ENCODE results near the gene NECAB2.

Gene NECAB2

GRCh38 chr16:84026606-84027005, 58.6 kb downstream of the NECAB2 start:
- no peak for DNase-seq (ENCODE audit: low spot score)

- DNase-seq (ENCODE audit: low spot score), result no peak
Observed at GRCh38 chr16:84027625-84028024, 59.6 kb downstream of the NECAB2 start.

GRCh38 chr16:84029297-84030047, 61.4 kb downstream of the NECAB2 start:
- no peak for DNase-seq (ENCODE audit: low spot score)

- no peak for DNase-seq (ENCODE audit: low spot score)
Observed at GRCh38 chr16:84031556-84031955, 63.5 kb downstream of the NECAB2 start.

GRCh38 chr16:84032458-84033178, 64.6 kb downstream of the NECAB2 start:
- no peak for DNase-seq (ENCODE audit: low spot score)

DNA sequence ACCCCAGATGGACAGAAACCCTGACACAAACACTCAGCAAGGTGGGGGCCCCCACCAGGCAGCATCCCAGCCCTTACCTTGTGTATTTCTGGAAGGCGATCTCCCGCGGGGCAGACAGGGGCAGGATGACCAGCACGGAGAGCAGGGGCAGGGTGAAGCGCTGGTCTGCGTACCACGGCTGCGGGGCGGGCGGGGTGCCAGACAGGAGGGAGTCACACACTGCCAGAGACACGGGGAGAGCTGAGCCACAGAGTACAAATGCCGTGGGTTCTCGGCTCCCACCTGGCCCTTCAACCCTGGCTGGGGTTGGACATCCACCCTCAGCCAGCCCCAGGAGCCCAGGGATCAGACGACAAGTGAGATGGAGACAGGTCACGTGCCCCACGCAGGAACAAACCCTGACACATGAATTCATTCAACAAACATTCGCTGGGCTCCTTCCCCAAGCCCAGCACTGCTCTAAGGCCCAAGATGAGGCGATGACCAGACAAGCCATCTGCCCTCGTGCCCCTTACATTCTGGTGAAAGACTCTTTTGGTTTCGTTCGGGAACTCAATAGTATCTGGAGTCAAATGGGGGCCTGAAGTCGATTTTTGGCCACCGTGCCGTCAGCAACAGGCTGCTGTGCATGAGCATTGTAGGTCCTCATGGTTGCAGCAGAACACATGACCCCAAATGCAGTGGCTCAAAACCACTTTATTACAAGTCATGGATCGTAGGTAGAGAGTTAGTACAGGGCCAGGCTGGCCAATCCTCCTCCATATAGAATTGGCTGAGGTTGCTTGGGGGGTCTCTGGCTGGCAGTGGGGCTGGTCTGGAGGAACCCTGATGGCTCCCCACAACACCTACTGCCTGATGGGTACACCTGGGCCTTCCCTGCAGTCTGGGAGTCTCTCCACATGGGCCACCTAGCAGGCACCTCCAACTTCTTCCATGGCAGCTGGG, 65.5 kb downstream of the NECAB2 start:
- no peak for DNase-seq (ENCODE audit: low spot score)

GRCh38 chr16:84034516-84034915, 66.5 kb downstream of the NECAB2 start:
- DNase-seq (ENCODE audit: low spot score), result no peak

GRCh38 chr16:84036131-84036530, 68.1 kb downstream of the NECAB2 start:
- DNase-seq (ENCODE audit: low spot score), result no peak

- DNase-seq (ENCODE audit: low spot score), result no peak
Observed at GRCh38 chr16:84036982-84037425, 69.0 kb downstream of the NECAB2 start.

- no peak for DNase-seq (ENCODE audit: low spot score)
Observed at GRCh38 chr16:84038469-84038868, 70.4 kb downstream of the NECAB2 start.

GRCh38 chr16:84039696-84040095, 71.7 kb downstream of the NECAB2 start:
- no peak for DNase-seq (ENCODE audit: low spot score)

GRCh38 chr16:84040226-84040822, 72.3 kb downstream of the NECAB2 start:
- no peak for DNase-seq (ENCODE audit: low spot score)

DNA sequence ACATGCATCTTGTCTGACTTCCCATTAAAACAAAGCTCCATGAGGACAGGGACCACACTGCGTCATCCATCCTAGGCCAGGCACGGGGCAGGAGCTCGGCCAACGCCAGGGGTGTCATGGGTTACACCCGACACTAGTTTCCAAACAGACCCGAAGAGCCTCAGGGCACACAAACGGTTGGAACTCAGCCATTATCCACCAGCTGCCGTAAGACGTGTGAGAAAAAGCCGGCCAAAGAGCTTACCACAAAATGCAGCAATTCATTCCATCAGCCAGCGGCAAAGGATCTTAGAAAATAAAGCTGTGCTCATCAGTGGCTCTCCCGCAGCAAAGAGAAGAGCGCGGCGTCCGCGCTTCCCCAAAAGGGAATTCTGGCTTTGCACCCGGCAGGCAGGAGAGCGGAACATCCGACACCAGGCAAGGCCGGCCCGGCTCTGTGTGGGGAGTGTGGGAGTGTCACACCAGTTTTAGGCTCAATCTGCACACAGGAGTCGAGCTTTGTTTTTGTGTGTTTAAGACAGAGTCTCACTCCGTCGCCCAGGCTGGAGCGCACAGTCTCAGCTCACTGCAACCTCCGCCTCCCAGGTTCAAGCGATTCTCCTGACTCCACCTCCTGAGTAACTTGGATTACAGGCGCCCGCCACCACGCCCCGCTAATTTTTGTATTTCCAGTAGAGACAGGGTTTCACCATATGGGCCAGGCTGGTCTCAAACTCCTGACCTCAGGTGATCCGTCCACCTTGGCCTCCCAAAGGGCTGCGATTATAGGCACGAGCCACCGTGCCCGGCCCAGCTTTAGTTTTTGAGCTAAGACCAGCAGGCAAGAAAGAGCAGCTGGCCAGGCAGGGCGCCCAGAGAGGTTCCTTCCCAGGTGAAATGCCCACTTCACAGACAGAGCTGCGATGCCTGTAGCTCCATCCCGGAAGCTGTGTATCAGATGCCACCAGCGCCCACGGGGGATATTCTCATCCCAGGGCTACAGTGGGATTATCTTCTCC, 73.1 kb downstream of the NECAB2 start:
- no peak for DNase-seq (ENCODE audit: low spot score)

DNA sequence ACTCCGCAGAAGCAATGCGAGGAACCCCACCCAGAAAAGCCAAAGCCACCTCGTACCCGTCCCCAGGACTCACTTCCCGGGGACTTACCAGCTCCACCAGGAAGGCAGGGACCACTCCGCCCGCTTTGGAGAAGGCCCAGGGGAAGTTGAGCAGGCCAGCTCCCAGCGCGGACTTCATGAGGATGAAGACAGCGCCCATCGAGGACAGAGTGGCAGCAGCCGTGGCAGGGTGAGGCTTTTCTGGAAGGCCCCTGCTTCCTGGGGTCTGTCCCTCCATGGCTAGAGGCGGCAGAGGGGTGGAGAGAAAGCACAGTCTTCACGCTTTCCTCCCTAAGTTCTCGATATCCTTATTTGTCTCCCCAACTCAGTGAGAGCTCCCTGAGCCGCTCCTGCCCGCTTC, 73.8 kb downstream of the NECAB2 start:
- no peak for DNase-seq (ENCODE audit: low spot score)

DNA sequence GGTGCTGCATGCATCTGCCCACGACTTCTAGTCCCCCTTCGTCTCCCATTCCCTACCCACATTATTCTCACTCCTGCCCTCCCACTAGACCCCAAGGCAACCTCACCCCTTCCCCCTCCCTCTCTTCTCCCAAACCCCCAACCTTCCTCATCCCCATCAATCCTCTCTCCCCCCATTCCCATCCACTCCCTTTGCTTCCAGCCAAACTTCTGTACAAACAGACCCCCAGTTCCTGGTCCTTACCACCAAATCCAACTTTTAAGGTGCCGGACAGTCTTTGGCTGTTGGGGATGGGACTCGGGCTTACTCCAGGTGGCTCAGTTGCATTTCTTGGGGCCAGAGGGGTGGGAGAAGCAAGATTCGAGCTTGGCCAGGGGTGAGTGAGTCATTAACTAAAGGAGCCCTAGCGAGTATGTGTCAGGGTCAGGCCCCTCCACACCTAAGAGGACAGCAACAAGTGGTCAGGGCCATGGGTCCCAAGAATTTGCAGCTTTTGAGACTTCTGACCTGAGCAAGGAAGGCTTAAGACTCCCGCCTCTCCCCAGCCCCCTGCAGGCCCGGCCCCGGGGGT, 74.3 kb downstream of the NECAB2 start, which contains the start of gene SLC38A8:
TSS of gene SLC38A8 (minus strand) at position 488 of the 571 bp plus-strand sequence. CDS start 638 bp downstream, outside the sequence.
- DNase-seq (ENCODE audit: low spot score), result no peak

DNA sequence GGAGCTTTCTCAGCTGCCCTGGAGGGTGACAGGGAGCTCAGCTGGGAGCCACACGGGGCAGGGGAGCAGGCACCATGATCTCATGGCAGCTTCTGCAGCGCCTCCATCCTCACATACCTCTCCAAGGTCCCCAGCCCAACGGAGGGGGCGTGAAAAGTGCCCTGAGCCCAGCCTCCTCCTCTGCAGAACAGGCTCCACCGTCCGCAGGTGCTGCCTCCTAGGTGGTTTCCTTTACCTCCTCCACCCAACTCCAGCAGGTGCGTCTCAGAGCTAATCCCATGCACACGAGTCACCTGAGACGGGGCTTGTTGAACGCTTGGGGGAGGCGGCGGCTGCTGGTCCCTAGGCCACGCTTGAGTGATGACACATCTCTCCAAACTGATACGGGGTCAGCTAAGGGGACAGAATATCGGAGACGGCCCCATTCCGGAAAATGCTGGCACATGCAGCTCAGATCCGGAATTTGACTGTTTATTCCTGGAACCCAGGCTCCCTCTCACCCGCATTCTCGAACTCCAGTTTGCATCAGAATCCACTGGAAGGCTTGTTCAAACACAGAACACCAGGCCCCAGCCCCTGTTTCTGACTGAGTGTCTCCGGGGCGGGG, 74.9 kb downstream of the NECAB2 start:
- no peak for DNase-seq (ENCODE audit: low spot score)

- no peak for DNase-seq (ENCODE audit: low spot score)
Observed at GRCh38 chr16:84043486-84044117, 75.6 kb downstream of the NECAB2 start.

DNA sequence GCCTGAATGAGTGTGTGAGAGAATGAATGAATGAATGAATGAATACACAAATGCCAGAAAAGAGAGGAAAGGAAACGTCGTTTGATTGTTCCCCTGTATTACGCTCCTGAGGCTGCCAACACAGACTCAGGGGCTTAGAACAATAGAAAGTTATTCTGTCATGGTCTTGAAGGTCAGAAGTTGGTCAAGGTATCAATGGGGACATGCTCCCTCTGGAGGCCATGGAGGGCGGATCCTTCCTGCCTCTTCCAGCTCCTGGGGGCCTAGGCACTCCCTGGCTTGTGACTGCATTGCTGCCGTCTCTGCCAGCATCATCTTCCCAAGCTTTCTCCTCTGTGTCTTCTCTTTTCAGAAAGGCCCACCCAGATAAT, 76.1 kb downstream of the NECAB2 start:
- DNase-seq (ENCODE audit: low spot score), result no peak

All from activated CD4-positive, alpha-beta T cell treated with anti-CD3 and anti-CD28 coated beads, Interleukin-2, Interleukin-4, amounts not matched to agents 100 ng/mL and 50 ng/mL, durations not matched to agents 16 hours and 8 hours (primary cell).